GM10248 (cell line): ENCODE data around the gene CHKB.

Experiments
- CTCF ChIA-PET: fragments of 300-600 bp; sonication (Branson Sonifier 250); formaldehyde crosslinking; extraction: SDS; loops from one replicate; lab custom pipeline; 2021; ENCODE audit warnings: antibody characterized with exemption; lab: Yijun Ruan, JAX
- POLR2A ChIA-PET: fragments of 350-650 bp; sonication (Branson Sonifier 250); formaldehyde crosslinking; extraction: SDS; loops from one replicate; lab custom pipeline; 2020; ENCODE audit warnings: antibody characterized with exemption; lab: Yijun Ruan, JAX
- DNase-seq: peaks from one replicate; pipeline ENCODE4 v3.0.0; 2012; ENCODE audit errors: extremely low spot score
- TF ChIP-seq, protein P1 (sequence below): IDR thresholded peaks from 2 replicates; pipeline ENCODE4 v1.5.1; 2012; ENCODE audit warnings: mild to moderate bottlenecking, low read depth; ENCODE audit errors: extremely low read depth, missing control alignments, control extremely low read depth

CHKB gene

GRCh38 chr22:50607659-50608020 is 25.0 kb upstream of the CHKB start:
- TF ChIP-seq, protein P1, sequence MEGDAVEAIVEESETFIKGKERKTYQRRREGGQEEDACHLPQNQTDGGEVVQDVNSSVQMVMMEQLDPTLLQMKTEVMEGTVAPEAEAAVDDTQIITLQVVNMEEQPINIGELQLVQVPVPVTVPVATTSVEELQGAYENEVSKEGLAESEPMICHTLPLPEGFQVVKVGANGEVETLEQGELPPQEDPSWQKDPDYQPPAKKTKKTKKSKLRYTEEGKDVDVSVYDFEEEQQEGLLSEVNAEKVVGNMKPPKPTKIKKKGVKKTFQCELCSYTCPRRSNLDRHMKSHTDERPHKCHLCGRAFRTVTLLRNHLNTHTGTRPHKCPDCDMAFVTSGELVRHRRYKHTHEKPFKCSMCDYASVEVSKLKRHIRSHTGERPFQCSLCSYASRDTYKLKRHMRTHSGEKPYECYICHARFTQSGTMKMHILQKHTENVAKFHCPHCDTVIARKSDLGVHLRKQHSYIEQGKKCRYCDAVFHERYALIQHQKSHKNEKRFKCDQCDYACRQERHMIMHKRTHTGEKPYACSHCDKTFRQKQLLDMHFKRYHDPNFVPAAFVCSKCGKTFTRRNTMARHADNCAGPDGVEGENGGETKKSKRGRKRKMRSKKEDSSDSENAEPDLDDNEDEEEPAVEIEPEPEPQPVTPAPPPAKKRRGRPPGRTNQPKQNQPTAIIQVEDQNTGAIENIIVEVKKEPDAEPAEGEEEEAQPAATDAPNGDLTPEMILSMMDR = no peak
- CTCF ChIA-PET = interaction anchor here (1.3 to 3.8 kb wide), 2 partner anchors 13 to 32 kb away, joined by 3 to 25 read pairs; no protein-coding TSS in a partner anchor
- no peak for DNase-seq
- POLR2A ChIA-PET = no interaction called here

- POLR2A ChIA-PET = no interaction called here
- DNase-seq = no peak
Observed at GRCh38 chr22:50606946-50607658, 24.5 kb upstream of the CHKB start.

GRCh38 chr22:50606165-50606945 is 23.7 kb upstream of the CHKB start:
- TF ChIP-seq, protein P1 = peak; percentile 19
- CTCF ChIA-PET = interaction anchor here (0.6 to 3.8 kb wide), 5 partner anchors 11 to 330 kb away, joined by 3 to 25 read pairs (median 3); no protein-coding TSS in a partner anchor
- peak; percentile 37 for DNase-seq
- POLR2A ChIA-PET = no interaction called here

More at GRCh38 chr22:50606946-50607658, 24.5 kb upstream of the CHKB start:
- CTCF ChIA-PET = interaction anchor here (1.1 to 3.8 kb wide), 4 partner anchors 14 to 331 kb away, joined by 3 to 25 read pairs (median 3); no protein-coding TSS in a partner anchor
- TF ChIP-seq, protein P1 = no peak

- ChIA-PET POLR2A (no interaction called here), CTCF (interaction anchor here (3.8 kb wide), 1 partner anchor 15 kb away, joined by 25 read pairs; no protein-coding TSS in a partner anchor)
- TF ChIP-seq, protein P1 = no peak
- no peak for DNase-seq
Observed at GRCh38 chr22:50605613-50606074, 23.0 kb upstream of the CHKB start.

DNA sequence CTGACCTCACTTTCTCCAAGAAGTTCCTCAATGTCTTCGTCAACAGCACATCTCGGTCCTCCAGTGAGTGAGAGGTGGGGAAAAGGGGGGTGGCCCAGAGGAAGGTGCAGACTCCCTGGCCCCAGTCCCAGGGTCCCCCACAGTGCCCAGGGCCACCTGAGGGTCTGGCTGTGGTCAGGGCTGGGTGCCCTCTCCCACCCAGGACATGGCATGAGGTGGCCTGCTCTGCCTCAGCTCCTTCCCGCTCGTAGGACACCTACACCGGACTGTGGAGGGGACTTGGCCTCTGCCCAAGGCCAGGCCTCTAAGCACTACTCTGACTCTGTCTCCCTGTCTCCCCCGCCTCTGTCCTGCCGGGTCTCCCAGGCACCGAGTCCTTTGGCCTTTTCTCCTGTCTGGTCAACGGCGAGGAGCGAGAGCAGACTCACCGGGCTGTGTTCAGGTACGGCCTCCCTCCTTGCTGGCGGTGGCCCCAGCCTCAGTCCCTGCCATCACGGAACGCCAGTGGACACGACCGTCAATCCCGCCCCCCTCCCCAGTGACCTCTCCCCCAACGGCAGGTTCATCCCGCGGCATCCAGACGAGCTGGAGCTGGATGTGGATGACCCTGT is 22.5 kb upstream of the CHKB start:
- CTCF ChIA-PET = interaction anchor here (3.8 kb wide), 1 partner anchor 16 kb away, joined by 25 read pairs; no protein-coding TSS in a partner anchor
- TF ChIP-seq, protein P1 = no peak
- POLR2A ChIA-PET = no interaction called here
- DNase-seq = no peak
